IMR-90 (cell line): ENCODE data around the gene WHRN. TPM values are rescaled to one million over a fixed set of nuclear protein-coding genes. Genes with fewer than 3 reads are reported as not detected.

Source experiments
- ATAC-seq: fragments of 200-7000 bp; cut with Tn5 transposase; 2 replicates; pipeline ENCODE4 v1.9.1; 2020; ENCODE audit warnings: low read depth, mild to moderate bottlenecking, moderate library complexity
- BruUV-seq: library from RNA; stranded (reverse); fragments of 400-500 nt; replicated peaks from 2 replicates; lab custom pipeline; 2021; lab: Mats Ljungman, UMichigan
- CTCF ChIA-PET: fragments of 300-600 bp; formaldehyde crosslinking; extraction: SDS; loops from one replicate; lab custom pipeline; 2021; ENCODE audit warnings: antibody characterized with exemption; lab: Yijun Ruan, JAX
- POLR2A ChIA-PET: fragments of 300-600 bp; sonication (Branson Sonifier 250); formaldehyde crosslinking; loops from one replicate; lab custom pipeline; 2022; ENCODE audit warnings: antibody characterized with exemption; ENCODE audit not compliant: unreplicated experiment; lab: Charles Lee
- DNase-seq: peaks from one replicate; pipeline ENCODE4 v3.0.0; 2013
- H2AFZ ChIP-seq: replicated peaks from 2 replicates; pipeline ENCODE3; 2013; ENCODE audit warnings: low read length, mild to moderate bottlenecking; ENCODE audit not compliant: poor library complexity
- H2AK5ac ChIP-seq: 2 replicates; pipeline ENCODE4 v1.6.1; 2013; ENCODE audit warnings: low read depth, low read length, inconsistent platforms
- H2AK9ac ChIP-seq: replicated peaks from 2 replicates; pipeline ENCODE3; 2013; ENCODE audit warnings: mild to moderate bottlenecking, low read depth, low read length, moderate library complexity; ENCODE audit not compliant: poor library complexity
- H2BK120ac ChIP-seq: 2 replicates; pipeline ENCODE4 v1.6.1; 2013; ENCODE audit warnings: low read depth, low read length, inconsistent platforms
- H2BK15ac ChIP-seq: 3 replicates; pipeline ENCODE4 v1.6.1; 2013; ENCODE audit warnings: low read depth, low read length, inconsistent platforms
- H2BK20ac ChIP-seq: 2 replicates; pipeline ENCODE4 v1.6.1; 2013; ENCODE audit warnings: low read depth, mild to moderate bottlenecking, inconsistent platforms, low read length, moderate library complexity
- H2BK5ac ChIP-seq: 2 replicates; pipeline ENCODE4 v1.6.1; 2013; ENCODE audit warnings: mild to moderate bottlenecking, low read depth, low read length, inconsistent platforms; ENCODE audit not compliant: poor library complexity, severe bottlenecking
- H3K14ac ChIP-seq: replicated peaks from 2 replicates; pipeline ENCODE4 v1.6.1; 2013; ENCODE audit warnings: low read depth, low read length, inconsistent platforms
- H3K18ac ChIP-seq: 2 replicates; pipeline ENCODE4 v1.6.1; 2013; ENCODE audit warnings: low read depth, low read length, control low read depth
- H3K23ac ChIP-seq: 2 replicates; pipeline ENCODE4 v1.6.1; 2013; ENCODE audit warnings: low read depth, low read length, inconsistent platforms
- H3K27ac ChIP-seq: 2 replicates; pipeline ENCODE4 v1.5.1; 2013; ENCODE audit warnings: mild to moderate bottlenecking, control low read depth, low read length; ENCODE audit not compliant: insufficient read depth
- H3K27me3 ChIP-seq: 2 replicates; pipeline ENCODE4 v1.6.1; 2013; ENCODE audit warnings: low read length; ENCODE audit not compliant: control insufficient read depth, insufficient read depth
- H3K36me3 ChIP-seq: 2 replicates; pipeline ENCODE4 v1.6.1; 2013; ENCODE audit warnings: low read length, mixed read lengths; ENCODE audit not compliant: control insufficient read depth, insufficient read depth
- H3K4ac ChIP-seq: 2 replicates; pipeline ENCODE4 v1.6.1; 2013; ENCODE audit warnings: low read depth, low read length, inconsistent platforms
- H3K4me1 ChIP-seq: 2 replicates; pipeline ENCODE4 v1.6.1; 2013; ENCODE audit warnings: low read length, mixed read lengths; ENCODE audit not compliant: control insufficient read depth, insufficient read depth
- H3K4me2 ChIP-seq: 2 replicates; pipeline ENCODE4 v1.6.1; 2013; ENCODE audit warnings: low read depth, mild to moderate bottlenecking, control low read depth, low read length, moderate library complexity
- H3K4me3 ChIP-seq: 2 replicates; pipeline ENCODE4 v1.5.1; 2013; ENCODE audit warnings: low read depth, mild to moderate bottlenecking, control low read depth, low read length, moderate library complexity; ENCODE audit not compliant: insufficient read depth
- H3K56ac ChIP-seq: 2 replicates; pipeline ENCODE4 v1.6.1; 2013; ENCODE audit warnings: low read length, inconsistent platforms; ENCODE audit not compliant: insufficient read depth; ENCODE audit errors: extremely low read depth
- H3K79me1 ChIP-seq, 2 experiments: 2 replicates each; pipeline ENCODE4 v1.6.1; 2013; ENCODE audit warnings: low read length in 2 of 2, inconsistent platforms in 1 of 2, low read depth in 1 of 2
- H3K9ac ChIP-seq: 2 replicates; pipeline ENCODE4 v1.6.1; 2013; ENCODE audit warnings: low read depth, low read length, control low read depth
- H3K9me1 ChIP-seq: 2 replicates; pipeline ENCODE4 v1.6.1; 2013; ENCODE audit warnings: low read length, inconsistent platforms; ENCODE audit not compliant: insufficient read depth
- H3K9me3 ChIP-seq: 2 replicates; pipeline ENCODE4 v1.6.1; 2013; ENCODE audit warnings: low read length; ENCODE audit not compliant: control insufficient read depth, insufficient read depth
- H4K20me1 ChIP-seq: 2 replicates; pipeline ENCODE4 v1.6.1; 2013; ENCODE audit warnings: low read length, inconsistent platforms; ENCODE audit not compliant: insufficient read depth
- H4K5ac ChIP-seq: 2 replicates; pipeline ENCODE4 v1.6.1; 2013; ENCODE audit warnings: mild to moderate bottlenecking, low read depth, low read length, control low read depth
- H4K8ac ChIP-seq, 2 experiments: 2 replicates each; pipeline ENCODE4 v1.6.1; 2013; ENCODE audit warnings: low read depth in 2 of 2, low read length in 2 of 2, control low read depth in 1 of 2, inconsistent platforms in 1 of 2
- H4K91ac ChIP-seq: 2 replicates; pipeline ENCODE4 v1.6.1; 2013; ENCODE audit warnings: low read depth, low read length, inconsistent platforms; ENCODE audit not compliant: insufficient read depth
- MAZ ChIP-seq: IDR thresholded peaks from 2 replicates; pipeline ENCODE4 v1.6.1; 2012; ENCODE audit warnings: low read depth, mild to moderate bottlenecking, low read length, improper control_type of control experiment, moderate library complexity, borderline replicate concordance
- WGBS, 2 experiments: methylation state at CpG; one replicate each; pipeline versions ENCODE4 v1.1.5 to v1.1.7; 2013; ENCODE audit warnings: missing lambda C conversion rate in 2 of 2; ENCODE audit not compliant: insufficient read length in 1 of 2; ENCODE audit errors: extremely low coverage in 2 of 2; 5-methylcytosine and 5-hydroxymethylcytosine counted together
- dilution Hi-C: fragments of 300-500 bp; cut with HindIII; formaldehyde crosslinking; loops from one replicate; pipeline ENCODE4 v1.14.3; 2018; ENCODE audit warnings: low sequenced_read_pairs; ENCODE audit not compliant: unreplicated experiment
- in situ Hi-C: fragments of 300-500 bp; cut with MboI; formaldehyde crosslinking; loops from 3 replicates; pipeline ENCODE4 v1.14.3; 2019; ENCODE audit warnings: low sequenced_read_pairs, inconsistent platforms, mixed read lengths
- intact Hi-C: fragments of 100-400 bp; cut with micrococcal nuclease; formaldehyde crosslinking; loops from 2 replicates; pipeline ENCODE4 v1.10.0; 2022
- polyA plus RNA-seq, 3 experiments: library from polyadenylated mRNA; depleted of rRNA; stranded (reverse); fragments of >200 nt; gene quantifications; 2 replicates each; pipeline ENCODE4 v1.2.3, GENCODE V29; 2012; ENCODE audit warnings: low replicate concordance in 1 of 3
- total RNA-seq: library from RNA; depleted of rRNA; stranded (reverse); fragments of >200 nt; gene quantifications from 2 replicates; pipeline ENCODE4 v1.2.3, GENCODE V29; 2012

WHRN gene
- total and polyA plus RNA-seq, 2 of the 4 experiments (the other 2 are of a cell fraction) = 0.18 to 2.6 TPM

DNA sequence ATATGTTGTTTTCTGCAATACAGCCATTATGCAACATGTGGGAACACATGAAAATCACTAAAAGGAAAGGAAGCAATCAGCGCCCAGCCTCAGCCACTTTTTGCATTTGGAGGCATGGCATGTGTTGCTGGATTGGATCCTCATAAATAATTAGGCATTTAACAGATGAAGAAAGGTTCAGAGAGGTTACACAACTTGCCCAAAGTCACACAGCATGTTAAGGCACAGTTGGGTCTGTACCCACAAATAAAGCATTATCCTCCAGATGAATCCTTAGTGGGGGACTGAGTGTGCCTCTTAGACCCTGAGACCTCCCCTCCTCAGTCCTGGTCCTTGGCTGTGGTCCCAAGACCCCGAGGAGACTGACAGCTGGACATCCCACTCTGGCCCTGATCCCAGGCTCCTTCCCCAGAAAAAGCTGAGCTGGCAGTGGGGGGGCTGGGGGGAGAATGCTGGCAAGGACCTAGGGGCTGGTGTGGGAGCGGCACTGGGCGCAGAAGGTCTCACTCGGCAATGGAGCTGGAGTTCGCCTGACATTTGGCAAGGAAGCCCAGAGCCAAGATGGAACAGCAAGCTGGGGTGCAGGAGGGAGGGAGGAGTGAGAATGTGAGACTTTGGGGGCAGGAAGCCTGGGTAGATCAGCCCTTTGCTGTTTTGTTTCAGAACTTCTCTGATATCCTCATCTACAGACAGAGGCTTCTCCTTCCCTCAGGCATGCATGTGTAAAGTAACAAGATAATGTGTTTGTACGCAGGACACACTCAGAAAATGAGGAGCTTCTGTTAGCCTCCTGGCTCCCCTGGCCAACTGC is 110.5 kb downstream of the WHRN start:
- TF ChIP-seq MAZ = no peak
- 100% methylated on average over 2 of the region's 7 CpGs; no CpG with 5 or more reads in 1 of the 2 experiments for WGBS, 2 experiments
- H3K27ac ChIP-seq = peak overlapping the region; percentile 4; the same call in 1 of the 2 replicates
- H2AK5ac ChIP-seq = 0 out of 2 replicates have a peak overlapping the region, but pooled peaks have one; percentile 15
- H4K20me1 ChIP-seq = no peaks in the 10 kb centered on the region
- no peaks in the 10 kb centered on the region for H3K36me3 ChIP-seq
- no peak overlapping the region; the same call in 1 of the 2 replicates for H4K5ac ChIP-seq
- H3K27me3 ChIP-seq = no peaks in the 10 kb centered on the region
- no TSS peak for BruUV-seq
- H2BK20ac ChIP-seq = 0 out of 2 replicates have a peak overlapping the region, but pooled peaks have one; percentile 14
- dilution Hi-C loops (no loop called here), in situ Hi-C loops (no loop called here), intact Hi-C loops (no loop called here)
- H2AK9ac ChIP-seq = peak overlapping the region; percentile 31
- H4K8ac ChIP-seq = peak overlapping the region in 1 of 2 experiments; percentile 19; a peak in 1 of 4 replicates
- no peak overlapping the region for H2BK15ac ChIP-seq
- H3K79me1 ChIP-seq = peaks cover 3 to 9% of the 10 kb centered on the region in 2 experiments; a peak in 1 of 4 replicates
- peak overlapping the region; percentile 12; the same call in 1 of the 2 replicates for H3K9ac ChIP-seq
- H2BK5ac ChIP-seq = no peak overlapping the region
- no peak overlapping the region for H2BK120ac ChIP-seq
- no peak overlapping the region for H2AFZ ChIP-seq
- ChIA-PET CTCF (interaction anchor here (2.1 kb wide), 1 partner anchor 312 kb away, joined by 6 read pairs; no protein-coding TSS in a partner anchor), POLR2A (no interaction called here)
- H3K23ac ChIP-seq = no peak overlapping the region
- H3K4me1 ChIP-seq = peaks cover 8% of the 10 kb centered on the region; the same call in 1 of the 2 replicates
- H3K4me3 ChIP-seq = no peak overlapping the region
- DNase-seq (no peak), ATAC-seq (no peak)
- H3K9me3 ChIP-seq = no peaks in the 10 kb centered on the region
- H4K91ac ChIP-seq = no peak overlapping the region
- no peaks in the 10 kb centered on the region for H3K9me1 ChIP-seq
- no peak overlapping the region for H3K4ac ChIP-seq
- H3K14ac ChIP-seq = no peak overlapping the region
- H3K18ac ChIP-seq = no peak overlapping the region; the same call in 1 of the 2 replicates
- peak overlapping the region; percentile 3; the same call in 1 of the 2 replicates for H3K4me2 ChIP-seq
- no peak overlapping the region for H3K56ac ChIP-seq
